H1 (cell line): ENCODE data around the gene OSTC. TPM values are rescaled to one million over a fixed set of nuclear protein-coding genes. Genes with fewer than 3 reads are reported as not detected.

ENCODE experiments used
- CTCF ChIA-PET: fragments of 300-600 bp; sonication (Branson Sonifier 250); formaldehyde crosslinking; loops from one replicate; lab custom pipeline; 2021; ENCODE audit not compliant: partially characterized antibody; lab: Charles Lee
- POLR2A ChIA-PET: fragments of 300-600 bp; sonication (Branson Sonifier 250); formaldehyde crosslinking; loops from one replicate; lab custom pipeline; 2021; ENCODE audit warnings: inconsistent platforms; ENCODE audit not compliant: partially characterized antibody; lab: Charles Lee
- DNase-seq, 2 experiments: peaks; one replicate each; pipeline versions ENCODE4 v3.0.0 to v3.0.0-alpha.2; 2010 to 2022; ENCODE audit warnings: low spot score in 2 of 2, low read depth in 1 of 2, mixed read lengths in 1 of 2
- FAIRE-seq: peaks from 2 replicates; lab custom pipeline; 2011; peaks lifted over from hg19 to GRCh38; lab: Jason Lieb, UNC
- H2AFZ ChIP-seq: 2 replicates; pipeline ENCODE4 v1.8.1; 2012; ENCODE audit warnings: low read length, inconsistent platforms
- H2AK5ac ChIP-seq: 2 replicates; pipeline ENCODE4 v1.6.1; 2013; ENCODE audit warnings: low read depth, low read length
- H2BK120ac ChIP-seq: replicated peaks from 2 replicates; pipeline ENCODE3; 2013; ENCODE audit warnings: low read depth, low read length, inconsistent platforms
- H2BK12ac ChIP-seq: 2 replicates; pipeline ENCODE4 v1.6.1; 2013; ENCODE audit warnings: low read depth, low read length
- H2BK15ac ChIP-seq: 2 replicates; pipeline ENCODE4 v1.6.1; 2013; ENCODE audit warnings: low read length
- H2BK20ac ChIP-seq: 2 replicates; pipeline ENCODE4 v1.6.1; 2013; ENCODE audit warnings: low read length
- H2BK5ac ChIP-seq: 2 replicates; pipeline ENCODE4 v1.6.1; 2013; ENCODE audit warnings: low read depth, low read length
- H3K14ac ChIP-seq: 2 replicates; pipeline ENCODE4 v1.6.1; 2013; ENCODE audit warnings: inconsistent platforms; ENCODE audit not compliant: insufficient read length
- H3K18ac ChIP-seq: 2 replicates; pipeline ENCODE4 v1.6.1; 2013; ENCODE audit warnings: low read length; ENCODE audit errors: extremely low read depth
- H3K23ac ChIP-seq: 2 replicates; pipeline ENCODE4 v1.6.1; 2013; ENCODE audit warnings: inconsistent platforms; ENCODE audit not compliant: insufficient read length
- H3K23me2 ChIP-seq: 2 replicates; pipeline ENCODE4 v1.6.1; 2013; ENCODE audit warnings: low read depth, low read length
- H3K27ac ChIP-seq: 2 replicates; pipeline ENCODE4 v1.6.1; 2011; ENCODE audit warnings: low read depth, low read length, inconsistent platforms
- H3K27me3 ChIP-seq, 4 experiments: replicated peaks in 1 of 4; 1 replicate in 1 of 4; 2 replicates in 3 of 4; pipeline versions ENCODE4 v1.6.1 to v1.8.1; 2011 to 2013; ENCODE audit warnings: low read length in 3 of 4, mild to moderate bottlenecking in 3 of 4, inconsistent platforms in 2 of 4, mixed read lengths in 2 of 4, moderate library complexity in 1 of 4; ENCODE audit not compliant: control insufficient read depth in 3 of 4, insufficient read depth in 3 of 4; ENCODE audit errors: extremely low read depth in 1 of 4
- H3K36me3 ChIP-seq, 4 experiments: 2 replicates each; pipeline versions ENCODE4 v1.6.1 to v1.8.1; 2011 to 2013; ENCODE audit warnings: mild to moderate bottlenecking in 4 of 4, low read length in 3 of 4, moderate library complexity in 2 of 4, control low read depth in 1 of 4, inconsistent platforms in 1 of 4; ENCODE audit not compliant: insufficient read depth in 4 of 4, control insufficient read depth in 2 of 4
- H3K4ac ChIP-seq: replicated peaks from 2 replicates; pipeline ENCODE3; 2013; ENCODE audit warnings: low read length, low read depth, mixed read lengths, inconsistent platforms; ENCODE audit not compliant: insufficient read length
- H3K4me1 ChIP-seq, 4 experiments: replicated peaks in 1 of 4; 1 replicate in 1 of 4; 2 replicates in 3 of 4; pipeline versions ENCODE4 v1.6.1 to v1.8.1; 2011 to 2013; ENCODE audit warnings: low read length in 3 of 4, inconsistent platforms in 2 of 4, mixed read lengths in 1 of 4; ENCODE audit not compliant: insufficient read depth in 4 of 4, control insufficient read depth in 3 of 4
- H3K4me2 ChIP-seq, 2 experiments: 2 replicates each; pipeline versions ENCODE4 v1.6.1 to v1.8.1; 2011 to 2013; ENCODE audit warnings: low read depth in 2 of 2, low read length in 2 of 2, control low read depth in 1 of 2, inconsistent platforms in 1 of 2, mild to moderate bottlenecking in 1 of 2; ENCODE audit not compliant: insufficient read depth in 1 of 2
- H3K4me3 ChIP-seq, 4 experiments: fragments of 200-600, 300-600 bp in 1 of 4; sonication (generic), shearing (Covaris generic), sonication (Bioruptor Twin) in 1 of 4; 2 replicates each; pipeline versions ENCODE4 v1.5.1 to v1.8.1; 2011 to 2016; ENCODE audit warnings: low read length in 4 of 4, low read depth in 3 of 4, control low read depth in 2 of 4, inconsistent platforms in 2 of 4, mild to moderate bottlenecking in 2 of 4, mixed read lengths in 1 of 4, moderate library complexity in 1 of 4; ENCODE audit not compliant: insufficient read depth in 2 of 4; ENCODE audit errors: extremely low read depth in 1 of 4
- H3K56ac ChIP-seq: replicated peaks from 2 replicates; pipeline ENCODE3; 2013; ENCODE audit warnings: low read depth, mild to moderate bottlenecking, mixed read lengths, low read length, inconsistent platforms; ENCODE audit not compliant: insufficient read length
- H3K79me1 ChIP-seq: 2 replicates; pipeline ENCODE4 v1.6.1; 2013; ENCODE audit warnings: low read depth, low read length, control low read depth
- H3K79me2 ChIP-seq, 2 experiments: 2 replicates each; pipeline versions ENCODE4 v1.6.1 to v1.8.1; 2012 to 2013; ENCODE audit warnings: low read length in 2 of 2, mild to moderate bottlenecking in 2 of 2, inconsistent platforms in 1 of 2; ENCODE audit not compliant: insufficient read depth in 2 of 2, control insufficient read depth in 1 of 2
- H3K9ac ChIP-seq, 4 experiments: replicated peaks in 1 of 4; 1 replicate in 1 of 4; 2 replicates in 3 of 4; pipeline versions ENCODE4 v1.6.1 to v1.8.1; 2011 to 2013; ENCODE audit warnings: low read depth in 3 of 4, low read length in 3 of 4, control low read depth in 2 of 4, mild to moderate bottlenecking in 2 of 4, moderate library complexity in 2 of 4, inconsistent platforms in 1 of 4; ENCODE audit errors: extremely low read depth in 1 of 4
- H3K9me3 ChIP-seq, 2 experiments: 2 replicates each; pipeline versions ENCODE4 v1.6.1 to v1.8.1; 2012 to 2013; ENCODE audit warnings: mild to moderate bottlenecking in 2 of 2, moderate library complexity in 2 of 2, control low read depth in 1 of 2, inconsistent platforms in 1 of 2, low read depth in 1 of 2, low read length in 1 of 2, mixed read lengths in 1 of 2; ENCODE audit not compliant: insufficient read depth in 2 of 2
- H4K20me1 ChIP-seq, 2 experiments: replicated peaks in 1 of 2; 2 replicates each; pipeline versions ENCODE3 to v1.8.1; 2011 to 2013; ENCODE audit warnings: inconsistent platforms in 2 of 2, low read length in 2 of 2, mild to moderate bottlenecking in 1 of 2; ENCODE audit not compliant: insufficient read depth in 2 of 2, control insufficient read depth in 1 of 2
- H4K5ac ChIP-seq: 2 replicates; pipeline ENCODE4 v1.6.1; 2013; ENCODE audit warnings: low read length, low read depth, mixed read lengths, inconsistent platforms; ENCODE audit not compliant: insufficient read length
- H4K8ac ChIP-seq: 2 replicates; pipeline ENCODE4 v1.8.0; 2013; ENCODE audit warnings: mild to moderate bottlenecking, moderate library complexity, low read length, inconsistent platforms; ENCODE audit not compliant: insufficient read depth; ENCODE audit errors: extremely low read depth
- H4K91ac ChIP-seq: replicated peaks from 2 replicates; pipeline ENCODE3; 2013; ENCODE audit warnings: low read length, mixed read lengths, inconsistent platforms; ENCODE audit not compliant: insufficient read length
- ASH2L ChIP-seq: fragments of 200-600, 300-600 bp; sonication (generic); IDR thresholded peaks from one replicate; pipeline ENCODE4 v1.7.1; 2017; ENCODE audit warnings: low read length
- BCL11A ChIP-seq, 2 experiments: IDR thresholded peaks; one replicate each; pipeline ENCODE4 v1.6.1; 2011; ENCODE audit warnings: low read depth in 2 of 2, low read length in 2 of 2, mild to moderate bottlenecking in 2 of 2
- CBX5 ChIP-seq: fragments of 300-800, 300-1000 bp; sonication (generic); IDR thresholded peaks from 2 replicates; pipeline ENCODE4 v1.7.1; 2016; ENCODE audit warnings: antibody characterized with exemption, low read length, low read depth
- HDAC6 ChIP-seq: IDR thresholded peaks from one replicate; pipeline ENCODE4 v1.7.1; 2012; ENCODE audit warnings: low read depth, mild to moderate bottlenecking, inconsistent platforms, low read length, moderate library complexity
- KDM5A ChIP-seq: fragments of 200-600 bp; IDR thresholded peaks from 2 replicates; pipeline ENCODE4 v1.7.1; 2012; ENCODE audit warnings: mild to moderate bottlenecking, low read length, inconsistent platforms, mixed read lengths
- RNF2 ChIP-seq: fragments of 200-900, 300-1000 bp; sonication (generic); IDR thresholded peaks from 2 replicates; pipeline ENCODE4 v1.7.1; 2016; ENCODE audit warnings: borderline replicate concordance, low read depth, mild to moderate bottlenecking, antibody characterized with exemption, low read length; ENCODE audit not compliant: poor library complexity, severe bottlenecking; ENCODE audit errors: missing control alignments
- SP1 ChIP-seq: IDR thresholded peaks from 2 replicates; pipeline ENCODE4 v1.6.1; 2011; ENCODE audit warnings: low read depth, low read length
- SP4 ChIP-seq: IDR thresholded peaks from 2 replicates; pipeline ENCODE4 v1.6.1; 2012; ENCODE audit warnings: low read length, inconsistent platforms
- WGBS, 2 experiments: shearing (Covaris generic) in 1 of 2; methylation state at CpG; one replicate each; pipeline versions ENCODE4 v1.1.6 to v1.1.7; 2013 to 2015; ENCODE audit warnings: low lambda C conversion rate in 2 of 2, mixed read lengths in 2 of 2, inconsistent platforms in 1 of 2, low coverage in 1 of 2, missing lambda C conversion rate in 1 of 2; ENCODE audit not compliant: insufficient replicate concordance in 2 of 2, insufficient coverage in 1 of 2, insufficient read length in 1 of 2; ENCODE audit errors: extremely low coverage in 1 of 2, missing lambda C conversion rate in 1 of 2; 5-methylcytosine and 5-hydroxymethylcytosine counted together
- polyA plus RNA-seq, 7 experiments: library from polyadenylated mRNA; depleted of rRNA in 3 of 7; stranded (reverse) in 5 of 7; unstranded in 2 of 7; fragments of >200 nt in 5 of 7; fragments of 200-250 nt in 2 of 7; gene quantifications; 1 replicate in 5 of 7; 2 replicates in 1 of 7; 4 replicates in 1 of 7; pipeline versions ENCODE4 v1.2.1 to v1.2.3, GENCODE V29; 2011 to 2013; ENCODE audit warnings: missing spikeins in 2 of 7, mixed read lengths in 2 of 7
- total RNA-seq: library from RNA; stranded (reverse); fragmentation: NEBNext Ultra II Directional; extraction: Animal tissue kit (Norgen Biotek cat#: 25700); gene quantifications from 2 replicates; pipeline ENCODE4 v1.2.1, GENCODE V29; 2021
- TF ChIP-seq, protein P1 (sequence below): IDR thresholded peaks from 2 replicates; pipeline ENCODE4 v1.6.1; 2011; ENCODE audit warnings: low read length, improper control_type of control experiment
- TF ChIP-seq, protein P2 (sequence below), 3 experiments: IDR thresholded peaks; 1 replicate in 2 of 3; 2 replicates in 1 of 3; pipeline versions ENCODE4 v1.5.1 to v1.6.1; 2011; ENCODE audit warnings: low read length in 3 of 3, mild to moderate bottlenecking in 3 of 3, inconsistent platforms in 2 of 3, low read depth in 1 of 3, moderate library complexity in 1 of 3; ENCODE audit not compliant: insufficient read depth in 1 of 3; ENCODE audit errors: control extremely low read depth in 1 of 3

The OSTC gene
- total and polyA plus RNA-seq, 2 of the 8 experiments (the other 6 are each of a cell fraction or from before 2014, with no cell fraction given), result 165 to 176 TPM

DNA sequence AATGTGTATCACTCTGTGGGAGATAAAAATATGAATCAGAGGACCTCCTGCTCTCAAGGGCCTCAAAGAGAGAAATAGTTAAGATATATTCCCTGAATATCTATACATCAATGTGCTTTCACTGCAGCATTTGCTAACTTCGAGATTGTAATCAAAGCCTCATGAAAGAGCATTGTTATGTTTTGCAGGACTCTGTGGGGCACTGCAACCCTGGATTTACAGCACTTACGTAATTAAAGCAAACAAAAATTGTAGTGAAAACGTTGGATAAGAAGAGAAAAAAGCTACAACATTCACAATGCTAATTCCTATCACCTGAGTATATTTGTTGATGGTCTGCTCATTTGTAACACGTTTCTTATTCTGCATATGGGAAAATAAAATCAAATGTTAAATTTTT, 64.5 kb downstream of the OSTC start:
- H3K14ac ChIP-seq, result no peak overlapping the region
- no peak overlapping the region for H2BK15ac ChIP-seq
- H3K79me1 ChIP-seq, result no peaks in the 10 kb centered on the region
- H3K23me2 ChIP-seq, result no peaks in the 10 kb centered on the region
- no peak overlapping the region for H2BK20ac ChIP-seq
- no peak overlapping the region for H2BK12ac ChIP-seq
- H4K91ac ChIP-seq, result no peak overlapping the region
- no peak overlapping the region for H3K9ac ChIP-seq
- no peak overlapping the region for H4K5ac ChIP-seq
- H2AK5ac ChIP-seq, result no peak overlapping the region
- POLR2A ChIA-PET, result no interaction called here
- no peaks in the 10 kb centered on the region for H4K20me1 ChIP-seq
- peak overlapping the region; percentile 32 for H3K18ac ChIP-seq
- no peak overlapping the region for H2AFZ ChIP-seq
- H3K27me3 ChIP-seq, result no peaks in the 10 kb centered on the region
- WGBS, 2 experiments, result 44% methylated on average over 4 of the region's 4 CpGs; no CpG with 5 or more reads in 1 of the 2 experiments
- no peak overlapping the region for H3K4ac ChIP-seq
- DNase-seq (no peak), FAIRE-seq (no peak)
- no peak overlapping the region for H4K8ac ChIP-seq
- H3K9me3 ChIP-seq, result no peaks in the 10 kb centered on the region
- H3K4me3 ChIP-seq, result peak overlapping the region in 1 of 4 experiments; percentile 8; a peak in 1 of 8 replicates
- H3K79me2 ChIP-seq, result no peaks in the 10 kb centered on the region
- no peak overlapping the region for H3K56ac ChIP-seq
- peaks cover 0 to 9% (median 2%) of the 10 kb centered on the region in 4 experiments; a peak in 2 of 7 replicates for H3K4me1 ChIP-seq
- H2BK5ac ChIP-seq, result no peak overlapping the region
- no peak overlapping the region for H3K27ac ChIP-seq
- 0 out of 4 replicates have a peak overlapping the region, but pooled peaks have one; percentile 6 to 13 for H3K4me2 ChIP-seq
- H3K36me3 ChIP-seq, result no peaks in the 10 kb centered on the region
- CTCF ChIA-PET, result interaction anchor here (1.6 kb wide), 1 partner anchor 66 kb away, joined by 3 read pairs; no protein-coding TSS in a partner anchor
- H2BK120ac ChIP-seq, result no peak overlapping the region
- H3K23ac ChIP-seq, result no peak overlapping the region
- TF ChIP-seq, protein P1, sequence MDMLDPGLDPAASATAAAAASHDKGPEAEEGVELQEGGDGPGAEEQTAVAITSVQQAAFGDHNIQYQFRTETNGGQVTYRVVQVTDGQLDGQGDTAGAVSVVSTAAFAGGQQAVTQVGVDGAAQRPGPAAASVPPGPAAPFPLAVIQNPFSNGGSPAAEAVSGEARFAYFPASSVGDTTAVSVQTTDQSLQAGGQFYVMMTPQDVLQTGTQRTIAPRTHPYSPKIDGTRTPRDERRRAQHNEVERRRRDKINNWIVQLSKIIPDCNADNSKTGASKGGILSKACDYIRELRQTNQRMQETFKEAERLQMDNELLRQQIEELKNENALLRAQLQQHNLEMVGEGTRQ, result no peak
- TF ChIP-seq RNF2, result no peak
- TF ChIP-seq BCL11A (IDR thresholded peaks at IDR 0.05; ENCODE audit: low read depth in 2 of 2, low read length in 2 of 2), result no peak
- TF ChIP-seq ASH2L, result no peak
- no peak for TF ChIP-seq CBX5
- no peak for TF ChIP-seq SP1
- TF ChIP-seq KDM5A, result no peak
- TF ChIP-seq, protein P2, sequence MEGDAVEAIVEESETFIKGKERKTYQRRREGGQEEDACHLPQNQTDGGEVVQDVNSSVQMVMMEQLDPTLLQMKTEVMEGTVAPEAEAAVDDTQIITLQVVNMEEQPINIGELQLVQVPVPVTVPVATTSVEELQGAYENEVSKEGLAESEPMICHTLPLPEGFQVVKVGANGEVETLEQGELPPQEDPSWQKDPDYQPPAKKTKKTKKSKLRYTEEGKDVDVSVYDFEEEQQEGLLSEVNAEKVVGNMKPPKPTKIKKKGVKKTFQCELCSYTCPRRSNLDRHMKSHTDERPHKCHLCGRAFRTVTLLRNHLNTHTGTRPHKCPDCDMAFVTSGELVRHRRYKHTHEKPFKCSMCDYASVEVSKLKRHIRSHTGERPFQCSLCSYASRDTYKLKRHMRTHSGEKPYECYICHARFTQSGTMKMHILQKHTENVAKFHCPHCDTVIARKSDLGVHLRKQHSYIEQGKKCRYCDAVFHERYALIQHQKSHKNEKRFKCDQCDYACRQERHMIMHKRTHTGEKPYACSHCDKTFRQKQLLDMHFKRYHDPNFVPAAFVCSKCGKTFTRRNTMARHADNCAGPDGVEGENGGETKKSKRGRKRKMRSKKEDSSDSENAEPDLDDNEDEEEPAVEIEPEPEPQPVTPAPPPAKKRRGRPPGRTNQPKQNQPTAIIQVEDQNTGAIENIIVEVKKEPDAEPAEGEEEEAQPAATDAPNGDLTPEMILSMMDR (IDR thresholded peaks at IDR 0.05; ENCODE audit: control extremely low read depth in 1 of 3, insufficient read depth in 1 of 3, low read depth in 1 of 3, low read length in 3 of 3), result no peak
- no peak for TF ChIP-seq SP4
- no peak for TF ChIP-seq HDAC6
